ENCODE data around the gene CATSPER1.

Gene CATSPER1

DNA sequence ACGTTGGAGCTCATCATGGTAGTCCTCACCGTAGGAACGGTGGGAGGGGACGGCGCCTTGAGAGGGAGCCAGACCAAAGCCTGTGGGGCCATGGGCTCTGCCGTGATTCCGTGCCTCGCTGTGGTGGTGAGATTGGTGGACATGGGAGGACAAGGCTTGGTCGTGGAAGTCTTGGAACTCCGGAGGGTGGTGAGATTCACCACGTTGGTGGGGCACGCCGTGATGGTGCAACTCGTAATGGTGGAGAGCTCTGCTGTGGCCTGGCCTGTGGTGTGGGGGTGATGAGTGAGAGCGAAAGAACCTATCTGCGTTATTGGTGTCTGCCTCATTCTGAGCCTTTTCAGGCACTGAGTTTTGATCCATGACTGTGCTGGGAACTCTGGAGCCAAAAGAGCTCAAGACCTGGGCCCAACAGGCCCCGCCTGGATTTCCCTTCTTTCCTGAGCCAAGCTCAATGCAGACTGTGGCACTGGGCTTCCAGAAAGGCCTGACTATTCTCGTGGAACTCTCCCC is at the start of gene CATSPER1:
Gene CATSPER1, minus strand, starts transcription at position 463 of the 513 bp plus-strand sequence. Its CDS starts 100 bp downstream, at position 363.
- no peak for DNase-seq (ENCODE audit: low spot score)

- no peak for DNase-seq (ENCODE audit: low spot score)
Observed at GRCh38 chr11:66075273-66075672, 49.0 kb upstream of the CATSPER1 start.

GRCh38 chr11:66073669-66074068 is 47.4 kb upstream of the CATSPER1 start:
- no peak for DNase-seq (ENCODE audit: low spot score)

- DNase-seq (ENCODE audit: low spot score): no peak
Observed at GRCh38 chr11:66072518-66072917, 46.2 kb upstream of the CATSPER1 start.

GRCh38 chr11:66072081-66072480 is 45.8 kb upstream of the CATSPER1 start:
- DNase-seq (ENCODE audit: low spot score): no peak

DNA sequence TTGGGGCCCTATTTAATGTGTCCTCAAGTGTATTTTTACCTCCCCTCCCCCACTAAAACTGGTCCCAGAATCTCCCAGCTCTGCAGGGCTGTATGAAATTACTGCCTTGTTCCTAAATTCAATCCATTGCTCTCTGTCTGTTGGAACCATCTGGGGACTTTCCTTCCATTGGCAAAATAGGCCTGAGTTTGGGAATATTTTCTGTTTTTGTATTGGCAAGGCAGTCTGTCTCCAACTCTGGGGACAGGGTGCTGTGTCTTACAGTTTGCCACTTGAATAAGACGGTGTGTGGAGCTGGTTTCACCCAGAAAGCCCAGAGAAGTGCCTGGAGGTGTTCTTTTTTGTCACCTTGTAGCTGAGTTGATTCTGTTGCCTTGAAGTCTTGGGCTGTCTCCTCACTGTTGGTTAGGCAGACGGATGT is 45.1 kb upstream of the CATSPER1 start:
- DNase-seq (ENCODE audit: low spot score): no peak

GRCh38 chr11:66070604-66071380 is 44.5 kb upstream of the CATSPER1 start:
- DNase-seq (ENCODE audit: low spot score): no peak

GRCh38 chr11:66069715-66070603 is 43.7 kb upstream of the CATSPER1 start, which contains the start of gene PACS1:
PACS1 (plus strand) TSS chr11:66070272; CDS start chr11:66070487, 215 bp downstream.
- DNase-seq (ENCODE audit: low spot score): peak; percentile 70

- DNase-seq (ENCODE audit: low spot score): peak; percentile 54
Observed at GRCh38 chr11:66068923-66069714, 42.8 kb upstream of the CATSPER1 start.

GRCh38 chr11:66068154-66068821 is 42.0 kb upstream of the CATSPER1 start:
- peak; percentile 54 for DNase-seq (ENCODE audit: low spot score)

DNA sequence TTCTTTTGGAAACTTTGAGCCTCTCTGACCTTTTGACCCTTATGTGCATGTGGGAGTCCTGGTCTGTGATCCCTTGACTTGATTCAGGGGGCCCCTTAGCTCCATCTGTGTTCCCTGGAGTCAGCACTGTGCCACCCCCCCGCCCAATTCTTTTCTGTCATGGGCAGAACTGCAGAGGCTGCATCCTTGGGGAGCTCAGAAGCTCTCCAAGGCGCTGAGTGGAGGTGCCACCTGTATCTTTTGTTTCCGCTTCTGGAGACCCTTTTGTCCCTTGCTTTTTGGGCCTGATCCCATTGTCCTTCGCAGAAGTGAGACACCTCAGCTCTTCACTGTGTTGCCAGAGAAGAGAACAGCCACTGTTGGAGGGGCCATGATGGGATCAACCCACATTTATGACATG is 41.4 kb upstream of the CATSPER1 start:
- DNase-seq (ENCODE audit: low spot score): no peak

- no peak for DNase-seq (ENCODE audit: low spot score)
Observed at GRCh38 chr11:66066751-66067150, 40.5 kb upstream of the CATSPER1 start.

- no peak for DNase-seq (ENCODE audit: low spot score)
Observed at GRCh38 chr11:66064571-66064970, 38.3 kb upstream of the CATSPER1 start.

DNA sequence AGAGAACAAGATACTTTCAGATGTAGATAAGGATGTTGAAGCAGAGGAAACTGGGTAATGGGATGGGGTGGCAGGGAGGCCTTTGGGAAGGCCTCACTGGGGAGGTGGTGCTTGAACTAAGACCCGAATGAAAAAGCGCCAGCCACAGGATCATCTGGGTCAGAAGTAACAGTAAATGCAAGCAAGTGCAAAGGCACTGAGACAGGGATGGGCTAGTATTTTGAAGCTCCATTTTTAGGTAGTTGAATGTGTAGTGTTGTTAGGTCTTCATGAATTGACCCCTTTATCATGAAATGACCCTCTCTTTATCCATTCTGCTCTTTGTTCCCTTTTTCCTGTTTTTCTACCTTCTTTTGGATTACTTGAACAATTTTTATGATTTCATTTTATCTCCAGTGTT is 37.6 kb upstream of the CATSPER1 start:
- no peak for DNase-seq (ENCODE audit: low spot score)

GRCh38 chr11:66062408-66062807 is 36.1 kb upstream of the CATSPER1 start:
- DNase-seq (ENCODE audit: low spot score): no peak

DNA sequence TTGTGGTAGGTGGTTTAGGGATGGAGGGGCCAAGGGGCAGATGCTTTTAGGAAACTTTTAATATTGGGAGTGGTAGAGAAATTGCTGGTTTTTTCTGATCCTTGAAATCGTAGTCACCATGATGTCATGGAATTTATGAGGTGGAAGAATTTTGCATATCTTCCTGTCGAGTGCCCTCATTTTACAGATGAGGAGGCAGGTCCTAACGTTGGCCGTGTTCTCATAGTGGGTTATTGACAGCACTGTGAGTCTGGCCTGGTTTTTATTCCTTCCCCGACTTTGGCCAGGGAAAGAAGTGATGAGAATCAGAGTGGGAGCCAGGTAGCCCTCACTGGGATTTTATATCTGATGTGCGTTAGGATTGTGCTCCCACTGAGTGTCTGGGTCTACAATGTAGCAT is 35.0 kb upstream of the CATSPER1 start:
- DNase-seq (ENCODE audit: low spot score): no peak

- no peak for DNase-seq (ENCODE audit: low spot score)
Observed at GRCh38 chr11:66059966-66060680, 33.8 kb upstream of the CATSPER1 start.

GRCh38 chr11:66056501-66056900 is 30.2 kb upstream of the CATSPER1 start:
- no peak for DNase-seq (ENCODE audit: low spot score)

GRCh38 chr11:66055021-66055420 is 28.7 kb upstream of the CATSPER1 start:
- no peak for DNase-seq (ENCODE audit: low spot score)

GRCh38 chr11:66052664-66052982 is 26.3 kb upstream of the CATSPER1 start:
- DNase-seq (ENCODE audit: low spot score): no peak
